Kidney (tissue), 14 donors: ENCODE data around the gene ANKZF1. TPM values are rescaled to one million over a fixed set of nuclear protein-coding genes. Genes with fewer than 3 reads are reported as not detected.

Experiments used
- DNase-seq, 5 donors: peaks; one replicate each; pipeline ENCODE4 v3.0.0-alpha.2; 2013 to 2020
- FAIRE-seq: peaks from 2 replicates; lab custom pipeline; 2012; peaks lifted over from hg19 to GRCh38; lab: Jason Lieb, UNC
- H3K27ac ChIP-seq, 2 donors: one replicate each; pipeline ENCODE4 v1.7.0; 2013; ENCODE audit warnings: low read depth in 2 of 2, low read length in 2 of 2, inconsistent platforms in 1 of 2
- H3K27me3 ChIP-seq: one replicate; pipeline ENCODE4 v1.7.1; 2013; ENCODE audit warnings: low read length, inconsistent platforms; ENCODE audit not compliant: control insufficient read depth, insufficient read depth
- H3K36me3 ChIP-seq, 3 donors: one replicate each; pipeline versions ENCODE4 v1.7.0 to v1.7.1; 2013; ENCODE audit warnings: low read length in 3 of 3, control low read depth in 1 of 3, inconsistent platforms in 1 of 3; ENCODE audit not compliant: insufficient read depth in 3 of 3, control insufficient read depth in 2 of 3
- H3K4me1 ChIP-seq, 3 donors: one replicate each; pipeline versions ENCODE4 v1.7.0 to v1.7.1; 2013; ENCODE audit warnings: low read length in 3 of 3, inconsistent platforms in 1 of 3, low read depth in 1 of 3; ENCODE audit not compliant: control insufficient read depth in 2 of 3, insufficient read depth in 2 of 3
- H3K4me3 ChIP-seq, 3 donors: one replicate each; pipeline versions ENCODE4 v1.7.0 to v1.8.1; 2013; ENCODE audit warnings: low read length in 3 of 3, control low read depth in 1 of 3, inconsistent platforms in 1 of 3
- H3K9ac ChIP-seq, 3 donors: one replicate each; pipeline versions ENCODE4 v1.7.0 to v1.7.1; 2013; ENCODE audit warnings: low read length in 3 of 3, control low read depth in 1 of 3, inconsistent platforms in 1 of 3
- H3K9me3 ChIP-seq, 3 donors: one replicate each; pipeline versions ENCODE4 v1.7.0 to v1.7.1; 2013; ENCODE audit warnings: low read length in 3 of 3, control low read depth in 1 of 3, inconsistent platforms in 1 of 3; ENCODE audit not compliant: control insufficient read depth in 2 of 3, insufficient read depth in 1 of 3
- intact Hi-C: fragments of 100-400 bp; cut with DNase I; formaldehyde crosslinking; loops from one replicate; pipeline ENCODE4 v1.11.1; 2022
- polyA plus RNA-seq: library from polyadenylated mRNA; stranded (reverse); fragments of 350-450 nt; fragmentation: Illumina TruSeq; extraction: RNeasy Lipid Tissue Mini Kit (QIAGEN cat#74804); gene quantifications from one replicate; pipeline ENCODE4 v1.2.3, GENCODE V29; 2014; ENCODE audit warnings: low read depth, low replicate concordance; ENCODE audit not compliant: insufficient read depth
- total RNA-seq: library from RNA; stranded (reverse); fragmentation: NEBNext Ultra II Directional; extraction: Animal tissue kit (Norgen Biotek cat#: 25700); gene quantifications from one replicate; pipeline ENCODE4 v1.2.1, GENCODE V29; 2021
- TF ChIP-seq, protein P1 (sequence below): IDR thresholded peaks from 3 replicates; pipeline ENCODE4 v1.5.1; 2012; ENCODE audit warnings: mild to moderate bottlenecking, moderate library complexity, borderline replicate concordance; ENCODE audit not compliant: insufficient read depth; ENCODE audit errors: extremely low read depth
- donor health status: control.
- donor health status: control.
- donor health status: control.
- donor health status: control.
- donor health status: control.
- donor health status: DM: yes; HTN: yes; CAD: no.
- donor health status: Normal renal cell carcinoma (clear cell type).

Gene ANKZF1
- total and polyA plus RNA-seq, 2 donors from 2014 or later, result 26.6 to 48.9 TPM

DNA sequence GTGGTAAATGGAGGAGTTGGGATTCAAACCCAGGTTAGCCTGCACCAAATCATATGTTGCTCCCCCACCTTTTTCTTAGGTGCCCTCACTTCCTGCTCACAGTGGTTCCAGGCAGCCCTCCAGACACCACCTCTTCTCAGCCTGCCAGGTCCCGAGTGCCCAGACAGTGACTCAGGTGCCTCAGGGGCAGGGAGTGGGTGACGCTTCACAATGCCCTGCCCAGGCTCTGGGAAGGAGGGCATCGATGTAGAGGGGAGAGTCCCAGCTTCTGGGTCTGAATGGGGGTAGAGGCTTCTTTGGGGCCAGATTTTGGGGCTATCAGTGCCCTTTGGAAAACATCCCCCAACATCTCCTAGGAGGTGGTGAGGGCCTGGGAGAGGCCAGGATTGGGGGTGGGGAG, 44.3 kb downstream of the ANKZF1 start:
- intact Hi-C loops, result no loop called here
- Histone ChIP-seq H3K9me3 (no peaks in the 10 kb centered on the region), H3K4me3 (no peak overlapping the region), H3K9ac (no peak overlapping the region), H3K27me3 (no peaks in the 10 kb centered on the region), H3K27ac (peak overlapping the region in 1 of 2 donors; percentile 51), H3K4me1 (peaks cover 8 to 20% (median 16%) of the 10 kb centered on the region in 3 donors), H3K36me3 (no peaks in the 10 kb centered on the region)
- TF ChIP-seq, protein P1, sequence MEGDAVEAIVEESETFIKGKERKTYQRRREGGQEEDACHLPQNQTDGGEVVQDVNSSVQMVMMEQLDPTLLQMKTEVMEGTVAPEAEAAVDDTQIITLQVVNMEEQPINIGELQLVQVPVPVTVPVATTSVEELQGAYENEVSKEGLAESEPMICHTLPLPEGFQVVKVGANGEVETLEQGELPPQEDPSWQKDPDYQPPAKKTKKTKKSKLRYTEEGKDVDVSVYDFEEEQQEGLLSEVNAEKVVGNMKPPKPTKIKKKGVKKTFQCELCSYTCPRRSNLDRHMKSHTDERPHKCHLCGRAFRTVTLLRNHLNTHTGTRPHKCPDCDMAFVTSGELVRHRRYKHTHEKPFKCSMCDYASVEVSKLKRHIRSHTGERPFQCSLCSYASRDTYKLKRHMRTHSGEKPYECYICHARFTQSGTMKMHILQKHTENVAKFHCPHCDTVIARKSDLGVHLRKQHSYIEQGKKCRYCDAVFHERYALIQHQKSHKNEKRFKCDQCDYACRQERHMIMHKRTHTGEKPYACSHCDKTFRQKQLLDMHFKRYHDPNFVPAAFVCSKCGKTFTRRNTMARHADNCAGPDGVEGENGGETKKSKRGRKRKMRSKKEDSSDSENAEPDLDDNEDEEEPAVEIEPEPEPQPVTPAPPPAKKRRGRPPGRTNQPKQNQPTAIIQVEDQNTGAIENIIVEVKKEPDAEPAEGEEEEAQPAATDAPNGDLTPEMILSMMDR, result no peak
- FAIRE-seq (no peak), DNase-seq (peak in 2 of 5 donors; percentile 30 to 84)

DNA sequence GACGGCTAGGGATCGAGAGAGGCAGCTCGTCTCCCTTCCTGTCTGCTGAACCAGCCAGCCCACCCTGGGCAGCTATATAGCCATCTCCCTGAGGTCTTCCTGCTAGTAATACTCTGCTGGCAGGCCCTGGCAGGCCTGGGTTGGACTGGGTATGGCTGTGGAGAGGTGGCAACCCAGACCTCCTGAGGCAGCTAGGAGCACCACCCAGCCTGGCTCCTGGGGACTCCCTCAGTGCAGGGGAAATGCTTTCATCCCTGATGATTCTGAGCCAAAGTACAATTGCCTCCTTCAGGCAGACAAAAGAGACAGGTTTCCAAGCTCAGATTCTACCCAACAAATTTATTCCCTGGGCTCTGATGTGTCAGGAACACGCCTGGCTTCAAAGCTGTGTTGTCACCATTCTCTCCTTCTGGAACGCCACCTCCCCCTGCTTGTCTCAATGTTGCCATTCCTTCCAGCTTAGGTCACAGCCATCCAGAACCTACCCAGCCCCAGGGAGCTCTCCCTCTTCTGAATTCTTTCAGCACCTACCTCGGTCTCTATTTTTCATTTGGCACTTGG, 44.8 kb downstream of the ANKZF1 start:
- DNase-seq (peak; percentile 40 to 75 (median 60)), FAIRE-seq (no peak)
- TF ChIP-seq, protein P1, result no peak
- Histone ChIP-seq H3K36me3 (no peaks in the 10 kb centered on the region), H3K9me3 (no peaks in the 10 kb centered on the region), H3K9ac (no peak overlapping the region), H3K27ac (peak overlapping the region; percentile 51 to 60), H3K27me3 (no peaks in the 10 kb centered on the region), H3K4me1 (peaks cover 8 to 18% (median 14%) of the 10 kb centered on the region in 3 donors), H3K4me3 (no peak overlapping the region)
- intact Hi-C loops, result no loop called here

DNA sequence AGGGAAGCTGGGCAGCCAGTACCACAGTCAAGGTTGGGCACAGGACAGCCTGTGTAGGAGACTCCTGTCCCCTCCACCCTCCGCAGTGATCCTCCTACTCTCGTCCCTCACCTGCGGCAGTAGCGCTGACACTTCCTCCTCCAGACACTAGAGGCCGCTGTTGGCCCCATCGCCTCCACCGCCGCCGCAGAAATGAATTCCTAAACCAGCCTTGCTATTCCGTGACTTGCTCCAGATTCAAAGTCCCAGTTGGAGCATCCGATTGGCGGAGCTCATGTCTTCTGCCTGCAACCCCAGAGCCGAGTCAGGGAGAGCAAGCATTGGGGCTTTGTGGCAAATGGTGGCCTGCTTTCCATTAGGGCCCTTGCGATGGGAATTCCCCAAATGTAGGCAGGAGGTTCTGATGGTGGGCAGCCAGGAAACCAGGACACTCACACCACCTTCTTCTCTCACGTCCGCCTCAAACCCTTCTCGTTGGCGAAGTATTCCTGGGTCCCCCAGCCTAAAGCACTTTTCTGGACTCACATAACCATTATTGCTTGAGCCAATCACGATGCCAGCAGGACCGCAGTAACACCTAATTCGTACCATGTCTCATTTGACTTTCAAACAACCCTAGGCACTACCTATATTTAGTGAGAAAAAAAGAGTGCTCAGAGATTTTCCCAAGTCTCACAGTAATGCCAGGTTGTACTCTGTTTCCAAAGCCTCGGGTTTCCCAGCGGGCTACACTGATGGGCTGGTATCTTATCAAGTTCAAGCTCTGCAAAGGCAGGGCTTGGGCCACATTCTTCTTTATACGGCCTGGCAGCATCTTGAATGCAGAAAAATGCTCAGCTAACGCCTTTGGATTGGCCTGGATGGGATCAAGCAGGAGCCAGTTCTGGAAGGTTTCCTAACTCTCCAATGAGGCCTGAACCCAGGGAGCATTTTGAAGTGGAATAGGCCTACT, 48.4 kb downstream of the ANKZF1 start:
- Histone ChIP-seq H3K9me3 (no peaks in the 10 kb centered on the region), H3K27me3 (no peaks in the 10 kb centered on the region), H3K4me1 (peaks cover 8 to 21% (median 16%) of the 10 kb centered on the region in 3 donors), H3K4me3 (peak overlapping the region in 2 of 3 donors; percentile 58 to 92), H3K36me3 (peaks cover 0 to 15% (median 8%) of the 10 kb centered on the region in 3 donors), H3K9ac (peak overlapping the region; percentile 43 to 85 (median 67)), H3K27ac (peak overlapping the region; percentile 93 to 97)
- TF ChIP-seq, protein P1, result peak; percentile 91
- intact Hi-C loops, result no loop called here
- FAIRE-seq (no peak), DNase-seq (peak; percentile 85 to 91 (median 87))
